Omental fat pad (tissue), 4 donors: ENCODE results near the gene HMCES. TPM values are rescaled to one million over a fixed set of nuclear protein-coding genes. Genes with fewer than 3 reads are reported as not detected.

ENCODE experiments used
- ATAC-seq: fragments of 150-250 bp; one replicate; pipeline ENCODE4 v1.9.1; 2016; ENCODE audit warnings: mild to moderate bottlenecking, moderate library complexity; ENCODE audit not compliant: low FRiP score
- DNase-seq: peaks from one replicate; pipeline ENCODE4 v3.0.0-alpha.2; 2019; ENCODE audit warnings: low spot score
- CTCF ChIP-seq, 3 donors: fragments of 450-650 bp; IDR thresholded peaks; one replicate each; pipeline ENCODE4 v1.5.1; 2016 to 2017; ENCODE audit warnings: antibody characterized with exemption in 3 of 3, mild to moderate bottlenecking in 3 of 3, moderate library complexity in 2 of 3
- total RNA-seq, 4 donors: library from RNA; depleted of rRNA; stranded (reverse); fragments of >200 nt; gene quantifications; one replicate each; pipeline ENCODE4 v1.1.0, GENCODE V29; 2016

The HMCES gene
- total RNA-seq, 4 donors from 2014 or later = 25.9 to 30.3 (median 27.1) TPM

DNA sequence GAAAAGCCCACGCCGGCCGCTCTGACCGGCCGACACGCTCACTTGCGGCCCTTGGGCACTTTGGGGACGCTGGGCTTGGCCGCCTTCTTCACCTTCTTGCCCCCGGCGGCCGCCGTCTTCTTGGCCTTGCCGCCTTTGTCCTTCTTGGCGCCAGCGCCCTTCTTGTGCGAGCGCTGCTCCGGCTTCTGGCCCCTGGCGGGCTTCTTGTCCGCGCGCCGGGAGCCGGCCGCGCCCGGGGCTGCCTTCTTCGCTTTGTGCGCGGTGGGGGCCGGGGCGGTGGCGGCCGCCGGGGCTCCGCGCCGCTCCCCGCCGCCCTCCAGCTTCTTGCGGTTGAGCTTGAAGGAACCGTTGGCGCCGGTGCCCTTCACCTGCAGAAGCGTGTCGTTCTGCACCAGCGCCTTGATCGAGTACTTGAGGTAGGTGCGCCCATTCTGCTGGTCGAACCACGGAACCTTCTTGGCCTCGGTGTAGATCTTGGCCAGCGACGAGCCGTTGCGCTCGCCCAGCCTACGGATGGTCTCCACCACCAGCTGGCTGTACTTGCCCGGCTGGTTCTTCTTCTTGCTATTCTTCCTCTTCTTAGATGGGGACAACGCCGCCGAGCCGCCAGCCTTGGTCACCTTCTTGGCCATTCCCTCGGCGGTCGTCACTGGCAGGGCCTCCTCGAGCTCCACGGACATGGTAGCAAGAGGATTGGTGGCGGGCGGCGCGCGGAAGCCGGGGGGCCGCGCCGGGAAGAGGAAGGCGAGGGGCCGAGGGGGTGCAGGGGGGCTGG lies 36.7 kb downstream of the HMCES start:
- no peak for TF ChIP-seq CTCF (IDR thresholded peaks at IDR 0.05)
- DNase-seq (peak; percentile 26), ATAC-seq (peak; percentile 2)

- ATAC-seq = no peak
- TF ChIP-seq CTCF (IDR thresholded peaks at IDR 0.05) = no peak
- DNase-seq = no peak
Measured at GRCh38 chr3:129315998-129316247, 37.3 kb downstream of the HMCES start.

GRCh38 chr3:129316248-129317013 lies 37.8 kb downstream of the HMCES start:
- TF ChIP-seq CTCF (IDR thresholded peaks at IDR 0.05) = no peak
- DNase-seq (peak; percentile 89), ATAC-seq (peak; percentile 32)

DNA sequence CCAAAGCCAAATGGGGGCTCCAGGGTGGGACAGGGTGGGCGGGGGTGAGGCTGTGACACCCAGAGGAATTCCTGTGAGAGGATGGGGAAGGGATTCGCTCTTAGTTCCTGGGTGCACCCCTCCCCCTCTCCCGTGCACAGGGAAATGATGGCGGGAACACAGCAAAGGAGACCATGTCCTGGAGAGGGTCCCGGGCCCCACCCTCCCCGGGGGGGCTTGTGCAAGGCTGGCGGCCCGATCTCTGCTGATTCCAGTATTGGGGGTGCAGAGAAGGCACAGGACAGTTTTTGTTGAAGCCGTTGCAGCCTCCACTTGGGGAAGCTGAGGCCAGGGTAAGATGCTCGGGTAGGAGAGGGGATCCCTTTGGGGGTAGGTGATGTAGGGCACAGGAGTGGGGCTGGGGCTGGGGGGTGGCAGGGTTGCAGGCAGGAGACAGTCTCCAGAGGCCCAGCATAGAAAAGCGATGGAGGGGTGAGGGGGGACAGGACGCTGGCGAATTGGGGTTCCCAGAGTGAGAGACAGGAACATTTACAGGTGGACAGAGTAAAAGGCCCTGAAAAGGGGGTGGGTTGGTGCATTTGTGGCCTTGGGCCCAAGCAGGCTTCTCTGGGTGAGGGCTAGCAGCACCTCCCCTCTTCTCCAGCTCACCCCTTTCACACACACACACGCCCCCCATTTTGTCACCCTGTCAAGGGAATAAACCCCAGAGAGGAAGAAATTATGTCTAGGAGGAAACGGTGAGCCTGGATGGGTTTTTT lies 38.5 kb downstream of the HMCES start:
- peak; percentile 14 for DNase-seq
- no peak for TF ChIP-seq CTCF (IDR thresholded peaks at IDR 0.05)
- no peak for ATAC-seq

- no peak for ATAC-seq
- no peak for TF ChIP-seq CTCF (IDR thresholded peaks at IDR 0.05)
- peak; percentile 8 for DNase-seq
Measured at GRCh38 chr3:129317848-129318247, 39.2 kb downstream of the HMCES start.

DNA sequence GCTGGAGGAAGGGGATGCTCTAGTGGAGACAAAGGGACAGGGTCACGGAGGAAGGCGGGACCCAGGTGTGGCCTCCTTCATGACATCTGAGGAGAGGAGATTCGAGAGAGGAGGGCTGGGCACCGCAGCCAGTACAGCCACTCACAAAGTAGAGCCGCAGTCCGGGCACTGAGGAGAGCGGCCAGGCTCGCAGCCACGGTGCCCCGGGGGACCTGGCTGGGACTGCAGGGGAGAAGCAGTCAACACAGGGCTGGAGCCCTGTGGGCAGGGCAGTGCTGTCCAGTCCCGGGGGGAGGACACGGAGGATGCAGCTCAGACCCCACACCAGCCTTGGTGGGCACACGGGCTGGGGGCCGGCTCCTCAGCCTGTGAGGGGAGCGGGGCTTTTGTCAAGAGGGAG lies 40.3 kb downstream of the HMCES start:
- no peak for TF ChIP-seq CTCF (IDR thresholded peaks at IDR 0.05)
- ATAC-seq = no peak

More for the DNA sequence above, 40.3 kb downstream of the HMCES start:
- DNase-seq = no peak
